GM18498 (cell line): ENCODE data around the gene DLGAP1.
"Not testable (repeated sequence)": the region's sequence is repeated elsewhere in the genome, so short reads cannot be mapped to it uniquely, and the experiment has no call there.

Experiments
- ATAC-seq: cut with Tn5 transposase; IDR thresholded peaks from one replicate; pipeline ENCODE4 v1.9.1; 2021; ENCODE audit warnings: mild to moderate bottlenecking, moderate library complexity; ENCODE audit not compliant: unreplicated experiment

Gene DLGAP1

GRCh38 chr18:3494569-3494968 lies 960.5 kb downstream of the DLGAP1 start:
- no peak for ATAC-seq

GRCh38 chr18:3494245-3494526 lies 960.9 kb downstream of the DLGAP1 start:
- ATAC-seq, result no peak

GRCh38 chr18:3493501-3494244 lies 961.4 kb downstream of the DLGAP1 start:
- ATAC-seq, result no peak

GRCh38 chr18:3492721-3493120 lies 962.4 kb downstream of the DLGAP1 start:
- ATAC-seq, result no peak

- no peak for ATAC-seq
Observed at GRCh38 chr18:3491981-3492555, 963.0 kb downstream of the DLGAP1 start.

- ATAC-seq, result no peak
Observed at GRCh38 chr18:3489462-3489861, 965.6 kb downstream of the DLGAP1 start.

- ATAC-seq, result no peak
Observed at GRCh38 chr18:3486512-3486911, 968.6 kb downstream of the DLGAP1 start.

GRCh38 chr18:3485153-3486149 lies 969.7 kb downstream of the DLGAP1 start:
- no peak for ATAC-seq

- no peak for ATAC-seq
Observed at GRCh38 chr18:3482258-3482657, 972.8 kb downstream of the DLGAP1 start.

- ATAC-seq, result no peak
Observed at GRCh38 chr18:3481696-3482210, 973.4 kb downstream of the DLGAP1 start.

GRCh38 chr18:3480827-3481573 lies 974.1 kb downstream of the DLGAP1 start:
- no peak for ATAC-seq

- no peak for ATAC-seq
Observed at GRCh38 chr18:3479978-3480509, 975.1 kb downstream of the DLGAP1 start.

GRCh38 chr18:3478262-3478978 lies 976.7 kb downstream of the DLGAP1 start:
- no peak for ATAC-seq

- ATAC-seq, result peak; percentile 88
Observed at GRCh38 chr18:3472681-3473544, 982.2 kb downstream of the DLGAP1 start.

GRCh38 chr18:3472121-3472520 lies 983.0 kb downstream of the DLGAP1 start:
- ATAC-seq, result not testable (repeated sequence)

GRCh38 chr18:3471141-3471648 lies 983.9 kb downstream of the DLGAP1 start:
- ATAC-seq, result no peak

GRCh38 chr18:3468833-3469232 lies 986.3 kb downstream of the DLGAP1 start:
- ATAC-seq, result no peak

GRCh38 chr18:3468066-3468705 lies 986.9 kb downstream of the DLGAP1 start:
- no peak for ATAC-seq
